Left renal cortex interstitium (tissue), 4 donors: Measurements from ENCODE around the gene TMEM187. TPM values are rescaled to one million over a fixed set of nuclear protein-coding genes. Genes with fewer than 3 reads are reported as not detected.

Source experiments
- DNase-seq, 4 donors: peaks; one replicate each; pipeline ENCODE4 v3.0.0-alpha.2; 2013; ENCODE audit warnings: low read depth in 4 of 4, low spot score in 2 of 4, missing footprints in 1 of 4
- polyA plus RNA-seq, 4 donors: library from polyadenylated mRNA; unstranded; fragments of 120-200 nt; gene quantifications; one replicate each; pipeline ENCODE4 v1.2.1, GENCODE V29; 2013; ENCODE audit not compliant: insufficient read length in 4 of 4

Gene TMEM187, protein sequence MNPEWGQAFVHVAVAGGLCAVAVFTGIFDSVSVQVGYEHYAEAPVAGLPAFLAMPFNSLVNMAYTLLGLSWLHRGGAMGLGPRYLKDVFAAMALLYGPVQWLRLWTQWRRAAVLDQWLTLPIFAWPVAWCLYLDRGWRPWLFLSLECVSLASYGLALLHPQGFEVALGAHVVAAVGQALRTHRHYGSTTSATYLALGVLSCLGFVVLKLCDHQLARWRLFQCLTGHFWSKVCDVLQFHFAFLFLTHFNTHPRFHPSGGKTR
- 10 to 100 TPM in 1 of 4 donors, 1 to 10 TPM in 3; 5.9 to 10.9 (median 8.0) TPM for polyA plus RNA-seq

DNA sequence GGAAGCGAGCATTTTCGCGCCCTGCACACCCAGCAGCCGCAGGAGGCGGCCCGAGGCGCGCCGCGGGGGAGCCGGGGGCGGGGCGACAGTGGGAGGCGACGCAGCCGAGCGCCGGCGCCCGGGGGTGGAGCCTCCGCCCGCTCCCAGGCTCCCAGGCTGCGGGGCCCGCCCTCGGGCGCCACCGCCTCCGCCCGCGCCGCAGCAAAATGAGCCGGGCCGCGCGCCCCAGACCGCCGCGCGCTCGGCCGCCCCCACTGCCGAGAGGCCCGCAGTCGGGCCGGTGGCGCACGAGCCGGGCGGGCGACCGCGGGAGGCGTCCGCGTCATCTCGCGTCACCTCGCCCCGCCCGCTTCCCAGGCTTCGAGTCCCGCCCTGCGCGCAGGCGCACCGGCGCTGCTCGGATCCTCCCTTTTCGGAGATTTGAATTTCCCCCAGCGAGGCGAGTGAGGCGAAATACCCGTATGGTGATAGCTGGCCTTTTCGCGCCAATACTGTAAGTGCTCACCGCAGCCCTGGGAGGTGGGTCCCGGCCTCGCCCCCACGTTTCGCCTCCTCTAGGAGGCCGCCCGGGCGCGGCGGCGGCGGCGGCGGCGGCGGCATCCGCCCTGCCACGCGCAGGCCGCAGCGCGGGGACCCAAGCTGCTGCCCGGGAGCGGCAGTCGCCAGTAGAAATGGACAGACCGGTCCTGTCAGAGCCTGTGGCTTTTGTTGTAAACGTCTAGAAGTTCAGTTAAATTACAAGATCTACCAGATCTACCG, at the start of gene TMEM187:
Gene TMEM187, plus strand, starts transcription at position 387 of the 759 bp plus-strand sequence. CDS start 9,309 bp downstream, outside the sequence.
- DNase-seq = peak; percentile 45 to 66 (median 62)

DNA sequence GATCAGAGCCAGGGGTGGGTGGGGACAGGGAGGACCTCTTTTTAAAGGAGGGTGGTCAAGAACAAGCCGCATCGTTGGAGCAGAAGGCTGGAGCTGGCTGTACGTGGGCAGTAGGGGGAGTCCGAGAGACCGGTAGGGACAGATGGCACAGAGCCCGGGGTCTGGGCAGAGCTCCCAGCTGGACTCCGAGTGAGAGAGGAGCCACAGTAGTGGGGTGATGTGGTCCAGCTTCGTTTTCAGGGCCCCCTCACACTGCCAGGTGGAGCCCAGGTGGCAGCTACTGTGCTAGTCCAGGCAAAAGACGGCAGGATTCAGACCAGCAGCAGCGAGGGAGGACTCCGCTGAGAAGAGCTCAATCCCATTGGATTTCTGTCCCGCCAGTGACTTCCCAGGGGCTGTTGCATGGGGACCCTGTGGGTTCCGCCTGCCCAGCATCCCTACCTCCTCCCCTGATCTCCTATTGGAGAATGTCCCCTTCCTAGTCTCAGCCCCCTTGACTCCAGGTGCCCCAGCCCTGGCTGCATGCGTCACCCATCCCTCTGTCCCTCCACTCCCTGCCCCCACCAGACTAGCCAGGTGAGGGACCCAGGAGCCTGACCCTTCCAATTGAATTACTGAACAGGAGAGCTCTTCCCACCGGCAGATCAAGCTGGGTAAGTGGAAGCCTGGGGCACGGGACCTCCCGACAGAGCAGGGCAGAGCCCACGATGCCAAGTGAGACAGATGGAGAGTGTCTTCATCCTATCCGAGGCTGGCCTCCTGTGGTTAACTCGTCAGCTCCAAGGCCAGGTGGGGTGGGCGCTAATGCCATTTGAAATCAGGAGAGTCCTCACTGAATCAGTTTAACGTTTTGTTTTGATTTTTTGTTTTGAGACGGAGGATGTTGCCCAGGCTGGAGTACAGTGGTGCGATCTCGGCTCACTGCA, 49.4 kb upstream of the TMEM187 start:
- DNase-seq = no peak

DNA sequence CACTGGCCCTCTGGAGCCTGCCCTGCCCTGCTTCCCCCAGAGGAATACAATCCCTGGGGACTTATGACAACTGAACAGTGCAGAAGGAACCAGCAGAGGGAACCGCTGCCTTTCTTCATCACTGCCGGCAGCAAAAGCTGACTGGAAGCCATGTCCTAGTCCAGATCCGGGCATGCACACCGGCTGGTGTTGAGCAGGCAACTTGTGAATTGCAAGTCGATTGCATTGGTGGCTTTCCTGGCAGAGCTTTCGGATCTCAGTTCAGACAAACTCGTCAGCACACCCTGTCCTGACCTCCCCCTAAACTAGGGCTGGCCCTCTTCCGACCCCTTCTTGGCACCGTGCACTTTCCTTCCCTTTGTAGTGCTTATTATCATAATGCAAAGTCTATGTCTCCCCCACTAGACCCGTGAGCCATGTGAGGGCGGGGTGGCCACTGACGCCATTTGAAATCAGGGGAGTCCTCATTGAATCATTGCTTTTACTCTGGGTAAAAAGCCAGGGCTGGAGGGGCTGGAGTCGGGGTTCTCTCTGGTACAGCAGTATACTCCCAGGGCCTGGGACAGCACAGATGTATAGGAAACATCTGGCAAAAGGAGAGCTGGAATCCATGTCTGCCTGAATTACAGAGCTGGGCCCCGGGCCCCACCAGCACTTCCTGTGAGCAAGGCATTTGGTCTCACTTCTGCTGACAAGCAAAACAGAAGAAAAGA, 48.2 kb upstream of the TMEM187 start:
- DNase-seq = no peak

DNA sequence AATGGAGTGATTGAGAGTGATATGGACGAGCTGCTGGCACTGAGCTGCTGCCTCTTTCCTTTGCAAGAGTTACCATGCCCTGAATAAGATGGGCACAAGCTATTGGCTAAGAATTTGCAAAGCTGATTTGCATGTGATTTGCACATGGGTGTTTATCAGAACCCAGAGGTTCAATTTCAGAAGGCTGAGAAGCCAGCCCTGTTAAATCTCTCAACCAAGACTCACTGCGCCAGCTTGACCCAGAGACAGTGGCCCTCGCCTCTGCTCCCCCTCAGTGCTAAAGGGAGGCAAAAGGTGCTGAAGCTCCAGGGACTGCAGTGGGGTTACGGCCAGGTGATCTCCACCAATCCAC, 47.2 kb upstream of the TMEM187 start:
- DNase-seq = no peak

DNA sequence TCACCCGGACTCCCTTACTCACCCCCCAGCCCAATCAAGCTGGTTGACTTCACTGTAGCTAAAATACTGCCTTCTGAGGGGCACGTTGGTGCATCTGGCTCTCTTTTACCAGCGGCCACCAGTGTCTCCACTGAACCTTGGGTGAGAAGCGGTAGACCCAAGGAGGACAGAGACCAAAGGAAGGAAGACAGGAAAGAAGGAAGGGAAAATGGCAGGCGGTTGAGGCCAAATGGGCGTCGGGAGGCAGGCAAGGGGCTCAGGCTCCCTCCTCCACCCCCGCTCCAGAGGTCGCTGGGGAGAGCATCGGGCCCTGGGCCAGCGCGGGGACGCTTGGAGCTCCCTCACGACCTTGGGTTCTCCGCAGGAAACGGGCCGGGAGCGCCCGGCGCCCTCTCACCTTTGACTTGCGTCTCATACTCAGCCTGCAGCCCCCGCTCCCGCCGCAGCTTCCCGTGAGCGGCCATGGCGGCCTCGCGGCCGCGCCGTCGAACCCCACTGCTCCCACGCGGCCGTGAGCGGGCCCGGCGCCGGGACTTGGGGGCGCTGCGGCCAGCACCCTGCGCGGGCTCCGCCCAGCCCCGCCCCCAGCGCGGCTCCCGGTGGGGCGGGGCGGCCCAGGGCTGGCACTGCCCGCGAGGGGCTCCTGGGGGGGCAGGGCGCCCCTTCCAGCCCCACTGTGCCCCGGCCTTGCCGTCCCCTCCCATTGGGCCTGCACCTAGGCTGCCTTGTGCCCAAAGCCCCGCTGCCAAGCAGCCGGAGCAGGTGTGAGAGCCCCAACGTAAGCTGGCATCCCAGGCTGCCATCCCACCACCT, 46.6 kb upstream of the TMEM187 start, which contains the start of gene ARHGAP4:
Gene ARHGAP4, minus strand, starts transcription at position 526 of the 813 bp plus-strand sequence. Its CDS starts 62 bp downstream, at position 464.
- no peak for DNase-seq

DNA sequence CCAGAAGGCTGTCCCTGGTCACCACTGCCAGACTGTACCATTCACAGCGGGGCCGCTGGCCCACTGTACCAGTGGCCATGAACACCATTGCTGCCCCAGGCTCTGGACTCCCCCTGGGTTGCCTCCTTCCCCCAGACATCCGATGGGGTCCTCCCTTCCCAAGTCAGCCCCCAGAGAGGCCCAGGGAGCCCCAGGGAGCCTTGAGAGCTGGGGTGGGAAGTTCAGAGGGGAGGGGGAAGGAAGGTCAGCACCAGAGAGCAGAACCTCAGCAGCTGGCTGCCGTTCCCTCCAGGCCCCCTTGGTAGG, 46.0 kb upstream of the TMEM187 start:
- DNase-seq = no peak

DNA sequence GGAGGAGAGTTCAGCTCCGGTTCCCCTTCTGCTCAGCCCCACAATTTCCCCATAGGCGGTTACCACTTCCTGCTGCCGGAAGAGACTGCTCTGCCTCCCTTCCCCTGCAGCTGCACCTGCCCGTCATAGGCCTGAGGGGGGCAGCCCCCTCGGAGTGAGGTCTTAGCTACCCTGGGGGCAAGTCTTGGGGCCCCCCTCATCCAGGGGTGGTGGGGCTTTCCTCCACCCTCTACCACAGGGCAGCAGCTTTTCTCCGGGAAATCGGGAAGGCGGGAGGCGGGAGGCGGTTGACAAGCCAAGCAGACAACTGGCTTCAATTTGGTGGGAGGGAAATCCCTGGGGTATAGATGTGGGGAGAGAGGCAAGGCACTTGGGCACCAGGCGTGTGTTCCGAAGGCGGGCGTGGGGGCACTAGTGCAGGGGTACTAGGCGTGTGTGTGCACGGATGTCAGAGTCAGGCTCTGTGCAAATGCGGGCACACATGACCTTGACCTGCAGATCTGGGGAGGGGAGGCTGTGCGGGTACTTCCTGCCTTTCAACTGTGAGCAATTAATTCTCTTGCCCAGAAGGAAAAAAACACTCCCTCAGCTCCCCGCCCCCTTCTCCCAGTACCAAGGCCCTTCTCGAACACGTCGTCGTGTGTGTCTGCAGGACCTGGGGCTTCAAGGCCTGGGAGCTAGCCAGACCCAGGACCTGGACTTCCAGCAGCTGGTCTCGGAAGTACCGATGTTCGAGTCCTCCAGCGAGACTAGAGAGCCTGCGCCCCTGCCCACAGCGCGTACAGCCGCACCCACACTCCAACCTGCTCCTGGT, 45.5 kb upstream of the TMEM187 start:
- no peak for DNase-seq

DNA sequence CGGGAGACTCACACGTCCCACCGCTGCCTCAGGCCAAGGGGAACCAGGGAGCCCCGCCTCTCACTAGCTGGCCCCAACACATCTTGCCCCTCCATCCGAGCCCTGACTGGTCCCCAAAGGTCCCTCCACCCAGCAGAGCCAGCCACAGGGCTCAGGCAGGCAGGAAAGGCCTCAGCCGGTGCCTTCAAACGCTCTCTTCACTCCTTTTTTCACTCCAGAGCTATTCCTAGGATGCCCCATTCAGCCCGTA, 45.0 kb upstream of the TMEM187 start:
- DNase-seq = no peak

DNA sequence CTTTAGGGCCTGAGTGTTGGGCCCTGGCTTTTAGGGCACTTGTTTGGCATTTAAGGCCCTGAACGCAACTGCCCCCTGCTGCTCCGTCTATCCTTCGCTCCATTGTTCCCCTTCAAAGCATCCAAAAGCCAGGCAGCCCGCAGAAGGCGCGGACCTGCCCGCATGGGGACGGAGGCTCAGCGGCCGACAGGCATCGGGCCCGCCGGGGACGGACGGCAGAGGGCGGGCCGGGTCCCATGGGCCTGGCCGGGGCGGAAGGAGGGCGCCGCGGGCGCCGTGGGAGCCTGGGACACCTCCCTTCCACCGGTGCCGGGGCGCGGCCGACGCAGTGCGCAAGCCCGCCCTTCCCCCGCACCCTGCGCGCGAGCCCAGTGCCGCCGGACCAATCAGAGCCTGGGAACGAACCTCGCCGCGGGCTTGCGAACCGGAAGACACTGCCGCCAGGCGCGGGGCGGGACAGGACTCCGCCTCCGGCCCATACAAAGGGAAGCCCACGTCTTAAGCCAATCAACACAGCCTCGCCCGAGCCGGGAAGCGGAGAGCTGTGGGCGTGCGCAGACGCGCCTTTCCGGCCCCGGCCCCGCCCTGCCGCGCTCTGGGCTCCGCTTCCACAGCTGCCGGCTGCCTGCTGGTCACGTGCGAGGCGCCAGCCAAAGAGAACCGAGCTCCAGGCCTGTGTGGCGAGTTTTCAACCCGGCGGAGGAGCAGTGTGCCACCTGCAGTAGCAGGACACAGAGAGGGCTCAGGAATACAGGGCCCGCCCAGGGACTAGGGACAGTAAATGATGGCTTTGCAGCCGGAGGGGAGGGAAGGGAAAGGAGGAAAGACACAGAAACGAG, 44.4 kb upstream of the TMEM187 start:
- peak in 3 of 4 donors; percentile 78 to 85 (median 82) for DNase-seq

DNA sequence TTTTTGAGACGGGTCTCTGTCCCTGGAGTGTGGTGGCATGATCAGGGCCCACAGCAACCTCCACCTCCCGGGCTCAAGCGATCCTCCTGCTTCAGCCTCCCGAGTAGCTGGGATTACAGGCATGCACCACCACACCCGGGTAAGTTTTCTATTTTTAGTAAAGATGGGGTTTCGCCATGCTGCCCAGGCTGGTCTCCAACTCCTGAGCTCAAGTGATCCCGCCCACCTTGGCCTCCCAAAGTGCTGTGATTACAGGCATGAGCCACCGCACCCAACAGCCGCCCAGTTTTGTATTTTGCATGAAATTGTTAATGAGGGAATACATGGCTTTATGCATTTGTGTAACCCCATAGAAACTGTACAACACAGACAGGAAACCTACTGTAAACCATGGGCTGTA, 43.7 kb upstream of the TMEM187 start:
- no peak for DNase-seq

DNA sequence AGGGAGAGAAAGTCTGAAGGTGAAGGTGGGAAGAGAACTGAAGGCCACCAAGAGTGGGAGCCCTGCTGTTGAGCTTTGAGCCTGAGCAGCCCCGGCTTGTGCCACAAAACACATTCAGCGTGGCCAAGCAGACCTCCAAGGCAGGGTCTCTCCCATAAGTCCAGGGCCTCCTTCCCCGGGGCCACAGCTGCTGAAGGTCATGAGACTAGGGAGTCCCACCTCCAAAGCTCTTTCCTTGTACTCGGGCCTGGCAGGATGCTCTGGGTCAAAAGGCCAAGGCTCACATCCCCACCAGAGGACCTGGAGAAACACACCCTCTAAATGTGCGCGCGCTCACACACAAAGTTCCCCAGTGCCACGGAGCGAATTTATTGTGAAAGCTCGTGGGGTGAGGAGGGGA, 43.0 kb upstream of the TMEM187 start:
- DNase-seq = no peak

DNA sequence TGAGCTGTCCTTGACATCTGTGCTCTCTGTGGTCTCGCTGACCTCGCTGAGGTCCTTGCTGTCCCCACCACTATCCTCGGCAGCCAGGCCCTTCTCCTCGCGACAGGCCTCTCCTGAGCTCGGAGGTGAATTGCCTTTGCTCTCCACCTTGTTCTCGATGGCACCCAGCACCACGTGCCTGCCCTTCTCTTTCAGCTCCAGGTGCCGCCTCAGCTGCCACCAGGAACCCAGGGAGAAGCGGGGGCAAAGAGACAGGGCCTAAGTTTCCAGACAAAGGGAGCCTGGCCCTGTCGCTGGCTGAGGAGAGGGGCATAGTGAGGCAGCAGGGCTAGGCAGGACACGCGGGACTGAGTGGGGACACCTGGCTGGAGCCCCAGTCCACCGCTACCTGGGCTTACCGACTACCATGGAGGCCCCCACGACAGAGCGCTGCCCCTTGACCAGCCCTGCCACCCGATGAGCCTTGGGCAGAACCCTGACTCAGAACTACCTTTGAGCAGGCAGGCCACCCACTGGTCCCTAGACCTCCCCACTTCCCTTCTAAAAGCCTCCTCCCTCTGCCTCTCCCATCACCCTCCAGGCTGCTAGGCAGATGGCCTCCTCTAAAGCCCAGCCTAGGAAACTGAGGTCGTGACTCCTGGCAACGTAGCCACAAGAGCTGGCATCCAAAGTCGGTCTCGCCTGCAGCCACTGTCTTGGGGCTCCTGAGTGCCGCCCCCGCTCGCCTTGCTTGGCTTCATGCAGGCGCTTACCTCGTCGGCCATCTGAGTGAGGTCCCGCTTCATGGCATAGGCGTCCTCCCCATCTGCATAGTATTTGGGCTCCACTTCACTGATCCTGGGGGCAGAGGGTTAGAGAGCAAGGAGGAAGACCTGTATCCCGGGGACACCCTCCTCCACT, 42.3 kb upstream of the TMEM187 start:
- no peak for DNase-seq

DNA sequence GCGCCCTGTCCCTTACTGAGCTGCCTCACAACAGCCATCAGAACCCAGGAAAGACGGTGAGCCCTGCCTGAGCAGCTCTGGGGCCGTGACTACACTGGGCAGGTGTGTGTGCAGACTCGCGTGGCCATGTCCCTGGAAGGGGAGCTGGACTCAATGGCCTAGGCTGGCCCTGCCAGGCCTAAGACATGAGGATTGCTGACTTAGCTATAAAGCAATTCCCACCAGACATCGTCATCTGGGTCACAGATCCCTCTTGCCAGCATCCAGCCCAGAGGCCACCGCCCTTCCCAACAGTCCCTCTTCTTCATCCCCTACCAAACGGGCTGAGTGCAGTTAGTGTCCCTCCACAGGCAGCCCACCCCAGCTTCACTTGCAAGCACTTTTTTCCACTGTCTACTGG, 41.4 kb upstream of the TMEM187 start:
- DNase-seq = no peak

DNA sequence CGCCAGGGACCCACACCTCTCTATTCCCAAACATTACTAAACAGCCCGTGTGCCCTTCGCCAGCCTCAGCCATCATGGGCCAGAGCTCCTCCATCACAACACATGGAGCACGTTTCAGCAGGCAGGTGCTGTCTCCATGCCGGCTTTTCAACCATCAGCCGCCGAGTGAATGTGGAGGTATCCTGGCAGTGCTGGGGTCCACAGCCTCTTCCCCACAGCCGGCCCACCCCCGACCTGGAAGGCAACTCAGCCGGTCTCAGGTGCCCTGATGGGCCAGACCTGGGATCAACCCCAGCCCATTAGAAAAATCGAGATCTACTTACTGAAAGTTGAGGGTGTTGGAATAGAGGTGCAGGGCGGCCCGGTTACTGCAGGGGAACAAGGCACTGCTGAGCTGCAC, 40.8 kb upstream of the TMEM187 start:
- DNase-seq = no peak

DNA sequence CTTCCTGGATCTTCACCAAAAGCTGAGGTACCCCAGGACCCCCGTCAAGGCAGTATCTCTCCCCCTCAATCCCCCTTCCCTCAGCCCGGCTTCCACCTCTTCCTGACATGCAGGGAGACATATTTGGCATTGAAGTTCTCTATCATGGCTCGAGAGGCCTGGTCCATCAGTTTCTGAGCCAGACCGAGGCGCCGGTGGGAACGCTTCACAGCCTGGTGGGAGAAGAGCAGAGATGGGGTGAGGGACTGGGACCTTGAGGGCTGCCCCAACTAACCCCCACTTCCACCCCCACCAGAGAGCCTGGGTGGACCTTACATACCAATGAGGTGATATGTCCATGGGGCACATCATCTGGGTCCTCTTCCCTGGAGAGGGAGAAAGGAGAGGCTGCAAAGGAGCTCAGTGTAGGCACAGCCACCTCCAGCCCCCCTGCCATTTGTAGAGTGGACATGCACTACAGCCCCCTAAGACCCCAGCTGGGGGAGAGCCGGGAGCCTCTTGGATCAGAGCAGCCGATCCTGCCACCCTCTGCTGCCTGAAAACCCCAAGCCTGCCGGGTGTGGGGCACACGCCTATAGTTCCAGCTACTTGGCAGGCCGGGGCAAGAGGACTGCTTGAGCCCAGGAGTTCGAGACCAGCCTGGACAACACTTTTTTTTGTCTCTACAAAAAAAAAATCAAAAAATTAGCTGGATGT, 40.2 kb upstream of the TMEM187 start:
- DNase-seq = no peak

DNA sequence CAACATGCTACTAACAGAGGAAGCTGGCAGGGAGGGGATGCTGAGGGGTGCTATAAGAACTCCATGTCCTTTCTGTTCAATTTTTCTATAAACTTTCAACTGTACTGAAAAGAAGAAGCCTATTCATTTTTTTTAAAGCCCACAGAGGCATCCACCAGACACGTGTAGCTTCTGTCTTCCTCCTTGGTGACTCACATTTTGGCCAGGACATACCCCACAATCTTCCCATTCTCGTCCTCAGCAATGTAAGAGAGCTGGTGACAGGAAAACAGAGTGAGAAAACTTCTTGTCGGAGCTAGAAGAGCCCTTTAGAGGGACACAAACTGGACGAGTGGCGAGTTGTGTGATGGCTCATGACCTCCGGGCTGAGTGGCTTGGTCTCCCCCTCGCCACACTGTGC, 38.8 kb upstream of the TMEM187 start:
- no peak for DNase-seq
